GM23338 (cell line): ENCODE results near the gene CEBPE. TPM values are rescaled to one million over a fixed set of nuclear protein-coding genes. Genes with fewer than 3 reads are reported as not detected.

Experiments used
- ATAC-seq: fragments of 200-7000 bp; cut with Tn5 transposase; 3 replicates; pipeline ENCODE4 v1.9.1; 2020
- DNase-seq: peaks from one replicate; pipeline ENCODE4 v3.0.0-alpha.2; 2015; ENCODE audit warnings: low spot score
- H2AFZ ChIP-seq: fragments of 200-600 bp; sonication (generic); 2 replicates; pipeline ENCODE4 v1.8.0; 2016; ENCODE audit warnings: antibody characterized with exemption, mild to moderate bottlenecking, moderate library complexity
- H3F3A ChIP-seq: fragments of 200-600 bp; sonication (generic); replicated peaks from 2 replicates; pipeline ENCODE4 v1.8.0; 2017; ENCODE audit warnings: antibody characterized with exemption, mixed run types, low read depth
- H3K27ac ChIP-seq: fragments of 200-600 bp; sonication (generic); 2 replicates; pipeline ENCODE4 v1.6.1; 2016; ENCODE audit warnings: low read depth
- H3K27me3 ChIP-seq: fragments of 200-600 bp; sonication (generic); 2 replicates; pipeline ENCODE4 v1.8.0; 2016; ENCODE audit warnings: mild to moderate bottlenecking, mixed run types, moderate library complexity; ENCODE audit not compliant: insufficient read depth
- H3K36me3 ChIP-seq: fragments of 200-600 bp; sonication (generic); 2 replicates; pipeline ENCODE4 v1.8.0; 2016; ENCODE audit warnings: mild to moderate bottlenecking; ENCODE audit not compliant: insufficient read depth
- H3K4me1 ChIP-seq: fragments of 200-600 bp; sonication (generic); 2 replicates; pipeline ENCODE4 v1.8.0; 2016; ENCODE audit warnings: mild to moderate bottlenecking, moderate library complexity; ENCODE audit not compliant: insufficient read depth
- H3K4me2 ChIP-seq: fragments of 200-600 bp; sonication (generic); 2 replicates; pipeline ENCODE4 v1.7.1; 2017; ENCODE audit warnings: mixed run types
- H3K4me3 ChIP-seq: fragments of 200-600 bp; sonication (generic); 2 replicates; pipeline ENCODE4 v1.6.1; 2016; ENCODE audit warnings: mixed run types
- H3K79me2 ChIP-seq: fragments of 200-600 bp; sonication (generic); replicated peaks from 2 replicates; pipeline ENCODE4 v1.8.0; 2017; ENCODE audit warnings: mild to moderate bottlenecking; ENCODE audit not compliant: insufficient read depth
- H3K9me2 ChIP-seq: fragments of 200-600 bp; sonication (generic); 2 replicates; pipeline ENCODE4 v1.8.0; 2017; ENCODE audit not compliant: insufficient read depth
- H4K20me1 ChIP-seq: fragments of 200-600 bp; sonication (generic); replicated peaks from 2 replicates; pipeline ENCODE4 v1.8.0; 2017; ENCODE audit warnings: mild to moderate bottlenecking; ENCODE audit not compliant: insufficient read depth
- H3K27ac Mint-ChIP-seq: 2 replicates; pipeline ENCODE4 v1.8.0; 2020; ENCODE audit warnings: inconsistent platforms, mild to moderate bottlenecking, moderate library complexity, mixed read lengths
- H3K27me3 Mint-ChIP-seq: 3 replicates; pipeline ENCODE4 v1.8.0; 2022; ENCODE audit warnings: low read depth, mild to moderate bottlenecking, moderate library complexity, mixed read lengths, inconsistent platforms; ENCODE audit not compliant: insufficient read depth, poor library complexity
- H3K36me3 Mint-ChIP-seq: 3 replicates; pipeline ENCODE4 v1.8.0; 2021; ENCODE audit warnings: low read depth, mild to moderate bottlenecking, inconsistent platforms, moderate library complexity, mixed read lengths
- H3K4me1 Mint-ChIP-seq: 3 replicates; pipeline ENCODE4 v1.8.0; 2020; ENCODE audit warnings: mild to moderate bottlenecking, inconsistent platforms, mixed read lengths
- H3K4me3 Mint-ChIP-seq: 3 replicates; pipeline ENCODE4 v1.8.0; 2021; ENCODE audit warnings: moderate library complexity, mild to moderate bottlenecking, inconsistent platforms, mixed read lengths
- H3K9me3 Mint-ChIP-seq: 3 replicates; pipeline ENCODE4 v1.8.0; 2020; ENCODE audit warnings: moderate library complexity, mild to moderate bottlenecking, inconsistent platforms, mixed read lengths
- CREB1 ChIP-seq: fragments of 250-450 bp; sonication (Bioruptor Pico); IDR thresholded peaks from 2 replicates; pipeline ENCODE4 v1.5.0; 2020; ENCODE audit warnings: low read depth, mild to moderate bottlenecking, moderate library complexity
- EZH2 ChIP-seq: fragments of 200-600 bp; sonication (generic); IDR thresholded peaks from one replicate; pipeline ENCODE4 v1.8.0; 2017; ENCODE audit warnings: antibody characterized with exemption, mild to moderate bottlenecking, low read depth; ENCODE audit not compliant: unreplicated experiment
- EZH2phosphoT487 ChIP-seq: fragments of 200-600 bp; sonication (generic); IDR thresholded peaks from one replicate; pipeline ENCODE4 v1.8.1; 2018; ENCODE audit warnings: antibody characterized with exemption; ENCODE audit not compliant: unreplicated experiment
- JUNB ChIP-seq: IDR thresholded peaks from one replicate; pipeline ENCODE4 v1.6.1; 2016; ENCODE audit warnings: antibody characterized with exemption; ENCODE audit not compliant: unreplicated experiment
- NANOG ChIP-seq: IDR thresholded peaks from 2 replicates; pipeline ENCODE4 v1.6.1; 2016; ENCODE audit warnings: antibody characterized with exemption, borderline replicate concordance
- POLR2AphosphoS5 ChIP-seq: IDR thresholded peaks from 2 replicates; pipeline ENCODE4 v1.6.1; 2016; ENCODE audit warnings: antibody characterized with exemption, low read depth
- STAT1 ChIP-seq: IDR thresholded peaks from one replicate; pipeline ENCODE4 v1.6.1; 2016; ENCODE audit warnings: antibody characterized with exemption; ENCODE audit not compliant: unreplicated experiment
- ZNF114 ChIP-seq: fragments of 250-450 bp; sonication (Bioruptor Pico); IDR thresholded peaks from 2 replicates; pipeline ENCODE4 v1.5.0; 2020; ENCODE audit warnings: mild to moderate bottlenecking, moderate library complexity
- ZNF331 ChIP-seq: fragments of 250-450 bp; sonication (Bioruptor Pico); IDR thresholded peaks from 2 replicates; pipeline ENCODE4 v1.5.0; 2020; ENCODE audit warnings: low read depth, mild to moderate bottlenecking, moderate library complexity
- polyA plus RNA-seq: library from polyadenylated mRNA; unstranded; fragments of >200 nt; fragmentation: Nextera tagmentation; extraction: Ambion mirVana; gene quantifications from 2 replicates; pipeline ENCODE4 v1.2.1, GENCODE V29; 2016
- total RNA-seq: library from RNA; depleted of rRNA; stranded (reverse); fragments of >200 nt; shearing (Covaris generic); gene quantifications from 2 replicates; pipeline ENCODE4 v1.2.3, GENCODE V29; 2014
- TF ChIP-seq, protein P1 (sequence below), 2 experiments: fragments of 200-600 bp in 1 of 2; sonication (generic) in 1 of 2; conservative IDR thresholded peaks; 2 replicates each; pipeline versions ENCODE4 v1.5.1 to v1.6.1; 2016 to 2017; ENCODE audit warnings: antibody characterized with exemption in 2 of 2, low read depth in 2 of 2, mild to moderate bottlenecking in 2 of 2, moderate library complexity in 1 of 2
- TF ChIP-seq, protein P2 (sequence below): IDR thresholded peaks from one replicate; pipeline ENCODE4 v1.6.1; 2018; ENCODE audit warnings: antibody characterized with exemption; ENCODE audit not compliant: unreplicated experiment
- TF ChIP-seq, protein P3 (sequence below): fragments of 250-450 bp; sonication (Bioruptor Pico); IDR thresholded peaks from 2 replicates; pipeline ENCODE4 v1.5.0; 2020; ENCODE audit warnings: mild to moderate bottlenecking, moderate library complexity
- TF ChIP-seq, protein P4 (sequence below): IDR thresholded peaks from 2 replicates; pipeline ENCODE4 v1.6.1; 2016; ENCODE audit warnings: antibody characterized with exemption

CEBPE gene
- total and polyA plus RNA-seq, 2 experiments from 2014 or later, result not detected

DNA sequence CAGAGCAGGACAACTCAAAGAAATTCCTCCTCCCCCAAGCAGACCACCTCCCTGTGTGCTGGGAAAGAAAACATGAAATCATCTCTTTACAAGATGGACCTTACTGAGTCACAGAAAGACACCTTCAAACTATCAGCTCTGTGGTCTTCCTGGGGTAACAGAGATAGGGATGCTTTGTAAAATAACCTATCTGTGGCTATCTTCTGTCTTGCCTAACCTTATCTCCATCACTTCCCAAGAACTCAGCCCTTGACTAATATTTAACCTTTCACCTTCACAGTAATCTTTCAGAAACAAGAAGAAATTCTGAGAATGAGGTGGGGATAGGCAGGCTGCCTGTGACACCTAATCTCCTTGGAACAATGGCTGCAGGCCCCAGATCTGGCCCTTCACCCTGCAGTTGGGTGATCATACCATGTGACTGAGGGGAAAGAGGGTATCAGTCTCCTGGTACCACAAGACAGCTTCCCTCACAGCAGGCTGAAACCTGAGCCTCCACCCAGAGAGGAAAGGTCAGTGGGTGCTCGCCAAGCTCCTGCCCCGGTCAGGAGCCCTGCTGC is 27.4 kb upstream of the CEBPE start (continued):
- TF ChIP-seq, protein P1, sequence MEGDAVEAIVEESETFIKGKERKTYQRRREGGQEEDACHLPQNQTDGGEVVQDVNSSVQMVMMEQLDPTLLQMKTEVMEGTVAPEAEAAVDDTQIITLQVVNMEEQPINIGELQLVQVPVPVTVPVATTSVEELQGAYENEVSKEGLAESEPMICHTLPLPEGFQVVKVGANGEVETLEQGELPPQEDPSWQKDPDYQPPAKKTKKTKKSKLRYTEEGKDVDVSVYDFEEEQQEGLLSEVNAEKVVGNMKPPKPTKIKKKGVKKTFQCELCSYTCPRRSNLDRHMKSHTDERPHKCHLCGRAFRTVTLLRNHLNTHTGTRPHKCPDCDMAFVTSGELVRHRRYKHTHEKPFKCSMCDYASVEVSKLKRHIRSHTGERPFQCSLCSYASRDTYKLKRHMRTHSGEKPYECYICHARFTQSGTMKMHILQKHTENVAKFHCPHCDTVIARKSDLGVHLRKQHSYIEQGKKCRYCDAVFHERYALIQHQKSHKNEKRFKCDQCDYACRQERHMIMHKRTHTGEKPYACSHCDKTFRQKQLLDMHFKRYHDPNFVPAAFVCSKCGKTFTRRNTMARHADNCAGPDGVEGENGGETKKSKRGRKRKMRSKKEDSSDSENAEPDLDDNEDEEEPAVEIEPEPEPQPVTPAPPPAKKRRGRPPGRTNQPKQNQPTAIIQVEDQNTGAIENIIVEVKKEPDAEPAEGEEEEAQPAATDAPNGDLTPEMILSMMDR (conservative IDR thresholded peaks at IDR 0.05; ENCODE audit: low read depth in 2 of 2), result no peak
- TF ChIP-seq ZNF331 (CRISPR knock-in tag) (no peak), NANOG (no peak), POLR2AphosphoS5 (no peak), CREB1 (CRISPR knock-in tag) (no peak), EZH2 (no peak), JUNB (no peak), ZNF114 (CRISPR knock-in tag) (no peak), STAT1 (no peak), EZH2phosphoT487 (no peak)
- TF ChIP-seq, protein P2, sequence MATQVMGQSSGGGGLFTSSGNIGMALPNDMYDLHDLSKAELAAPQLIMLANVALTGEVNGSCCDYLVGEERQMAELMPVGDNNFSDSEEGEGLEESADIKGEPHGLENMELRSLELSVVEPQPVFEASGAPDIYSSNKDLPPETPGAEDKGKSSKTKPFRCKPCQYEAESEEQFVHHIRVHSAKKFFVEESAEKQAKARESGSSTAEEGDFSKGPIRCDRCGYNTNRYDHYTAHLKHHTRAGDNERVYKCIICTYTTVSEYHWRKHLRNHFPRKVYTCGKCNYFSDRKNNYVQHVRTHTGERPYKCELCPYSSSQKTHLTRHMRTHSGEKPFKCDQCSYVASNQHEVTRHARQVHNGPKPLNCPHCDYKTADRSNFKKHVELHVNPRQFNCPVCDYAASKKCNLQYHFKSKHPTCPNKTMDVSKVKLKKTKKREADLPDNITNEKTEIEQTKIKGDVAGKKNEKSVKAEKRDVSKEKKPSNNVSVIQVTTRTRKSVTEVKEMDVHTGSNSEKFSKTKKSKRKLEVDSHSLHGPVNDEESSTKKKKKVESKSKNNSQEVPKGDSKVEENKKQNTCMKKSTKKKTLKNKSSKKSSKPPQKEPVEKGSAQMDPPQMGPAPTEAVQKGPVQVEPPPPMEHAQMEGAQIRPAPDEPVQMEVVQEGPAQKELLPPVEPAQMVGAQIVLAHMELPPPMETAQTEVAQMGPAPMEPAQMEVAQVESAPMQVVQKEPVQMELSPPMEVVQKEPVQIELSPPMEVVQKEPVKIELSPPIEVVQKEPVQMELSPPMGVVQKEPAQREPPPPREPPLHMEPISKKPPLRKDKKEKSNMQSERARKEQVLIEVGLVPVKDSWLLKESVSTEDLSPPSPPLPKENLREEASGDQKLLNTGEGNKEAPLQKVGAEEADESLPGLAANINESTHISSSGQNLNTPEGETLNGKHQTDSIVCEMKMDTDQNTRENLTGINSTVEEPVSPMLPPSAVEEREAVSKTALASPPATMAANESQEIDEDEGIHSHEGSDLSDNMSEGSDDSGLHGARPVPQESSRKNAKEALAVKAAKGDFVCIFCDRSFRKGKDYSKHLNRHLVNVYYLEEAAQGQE, result no peak

DNA sequence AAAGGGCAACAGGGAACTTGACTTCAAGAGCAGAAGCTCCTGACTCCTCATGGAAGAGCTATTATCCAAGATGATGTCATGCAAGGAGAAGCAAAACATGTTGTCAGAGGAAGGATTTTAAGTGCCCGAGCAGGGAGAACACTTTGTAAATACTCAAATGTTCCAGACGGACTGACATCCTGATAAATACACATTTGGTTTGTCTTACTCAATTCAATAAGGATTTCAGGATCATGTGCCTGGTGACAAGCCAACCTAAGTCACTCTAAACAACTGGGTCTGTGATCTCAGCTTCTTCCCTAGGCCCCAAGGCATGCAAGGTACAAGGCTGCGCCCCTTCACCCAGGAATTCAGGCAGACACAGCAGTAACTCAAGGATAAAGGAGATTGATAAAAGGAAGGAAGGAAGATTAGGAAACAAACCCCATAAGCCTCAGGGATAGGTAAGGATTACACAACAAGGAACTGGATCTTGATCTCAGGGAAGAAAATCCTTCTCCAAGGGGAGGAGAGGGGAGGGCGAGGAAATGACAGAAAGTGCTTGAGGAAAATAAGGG is 26.8 kb upstream of the CEBPE start:
- Histone ChIP-seq H3K4me3 (no peak overlapping the region), H3F3A (0 out of 2 replicates have a peak, but pooled peaks cover 3% of the 10 kb centered on the region), H3K27ac (no peak overlapping the region), H3K36me3 (peaks cover 29% of the 10 kb centered on the region), H3K27me3 (no peaks in the 10 kb centered on the region), H3K4me2 (no peak overlapping the region), H2AFZ (no peak overlapping the region), H3K79me2 (no peaks in the 10 kb centered on the region), H3K9me2 (peaks cover 6% of the 10 kb centered on the region; the same call in 1 of the 2 replicates), H4K20me1 (peaks cover 5% of the 10 kb centered on the region; the same call in 1 of the 2 replicates), H3K4me1 (no peaks in the 10 kb centered on the region)
- H3K9me3 Mint-ChIP-seq, result no peaks in the 10 kb centered on the region; the same call in 2 of the 3 replicates
- H3K4me1 Mint-ChIP-seq, result peaks cover 7% of the 10 kb centered on the region
- peak overlapping the region; percentile 14; the same call in 1 of the 2 replicates for H3K27ac Mint-ChIP-seq
- peaks cover 2% of the 10 kb centered on the region for H3K27me3 Mint-ChIP-seq
- no peak for DNase-seq
- ATAC-seq, result no peak
- H3K36me3 Mint-ChIP-seq, result peaks cover 61% of the 10 kb centered on the region
- H3K4me3 Mint-ChIP-seq, result no peak overlapping the region
- TF ChIP-seq, protein P3, sequence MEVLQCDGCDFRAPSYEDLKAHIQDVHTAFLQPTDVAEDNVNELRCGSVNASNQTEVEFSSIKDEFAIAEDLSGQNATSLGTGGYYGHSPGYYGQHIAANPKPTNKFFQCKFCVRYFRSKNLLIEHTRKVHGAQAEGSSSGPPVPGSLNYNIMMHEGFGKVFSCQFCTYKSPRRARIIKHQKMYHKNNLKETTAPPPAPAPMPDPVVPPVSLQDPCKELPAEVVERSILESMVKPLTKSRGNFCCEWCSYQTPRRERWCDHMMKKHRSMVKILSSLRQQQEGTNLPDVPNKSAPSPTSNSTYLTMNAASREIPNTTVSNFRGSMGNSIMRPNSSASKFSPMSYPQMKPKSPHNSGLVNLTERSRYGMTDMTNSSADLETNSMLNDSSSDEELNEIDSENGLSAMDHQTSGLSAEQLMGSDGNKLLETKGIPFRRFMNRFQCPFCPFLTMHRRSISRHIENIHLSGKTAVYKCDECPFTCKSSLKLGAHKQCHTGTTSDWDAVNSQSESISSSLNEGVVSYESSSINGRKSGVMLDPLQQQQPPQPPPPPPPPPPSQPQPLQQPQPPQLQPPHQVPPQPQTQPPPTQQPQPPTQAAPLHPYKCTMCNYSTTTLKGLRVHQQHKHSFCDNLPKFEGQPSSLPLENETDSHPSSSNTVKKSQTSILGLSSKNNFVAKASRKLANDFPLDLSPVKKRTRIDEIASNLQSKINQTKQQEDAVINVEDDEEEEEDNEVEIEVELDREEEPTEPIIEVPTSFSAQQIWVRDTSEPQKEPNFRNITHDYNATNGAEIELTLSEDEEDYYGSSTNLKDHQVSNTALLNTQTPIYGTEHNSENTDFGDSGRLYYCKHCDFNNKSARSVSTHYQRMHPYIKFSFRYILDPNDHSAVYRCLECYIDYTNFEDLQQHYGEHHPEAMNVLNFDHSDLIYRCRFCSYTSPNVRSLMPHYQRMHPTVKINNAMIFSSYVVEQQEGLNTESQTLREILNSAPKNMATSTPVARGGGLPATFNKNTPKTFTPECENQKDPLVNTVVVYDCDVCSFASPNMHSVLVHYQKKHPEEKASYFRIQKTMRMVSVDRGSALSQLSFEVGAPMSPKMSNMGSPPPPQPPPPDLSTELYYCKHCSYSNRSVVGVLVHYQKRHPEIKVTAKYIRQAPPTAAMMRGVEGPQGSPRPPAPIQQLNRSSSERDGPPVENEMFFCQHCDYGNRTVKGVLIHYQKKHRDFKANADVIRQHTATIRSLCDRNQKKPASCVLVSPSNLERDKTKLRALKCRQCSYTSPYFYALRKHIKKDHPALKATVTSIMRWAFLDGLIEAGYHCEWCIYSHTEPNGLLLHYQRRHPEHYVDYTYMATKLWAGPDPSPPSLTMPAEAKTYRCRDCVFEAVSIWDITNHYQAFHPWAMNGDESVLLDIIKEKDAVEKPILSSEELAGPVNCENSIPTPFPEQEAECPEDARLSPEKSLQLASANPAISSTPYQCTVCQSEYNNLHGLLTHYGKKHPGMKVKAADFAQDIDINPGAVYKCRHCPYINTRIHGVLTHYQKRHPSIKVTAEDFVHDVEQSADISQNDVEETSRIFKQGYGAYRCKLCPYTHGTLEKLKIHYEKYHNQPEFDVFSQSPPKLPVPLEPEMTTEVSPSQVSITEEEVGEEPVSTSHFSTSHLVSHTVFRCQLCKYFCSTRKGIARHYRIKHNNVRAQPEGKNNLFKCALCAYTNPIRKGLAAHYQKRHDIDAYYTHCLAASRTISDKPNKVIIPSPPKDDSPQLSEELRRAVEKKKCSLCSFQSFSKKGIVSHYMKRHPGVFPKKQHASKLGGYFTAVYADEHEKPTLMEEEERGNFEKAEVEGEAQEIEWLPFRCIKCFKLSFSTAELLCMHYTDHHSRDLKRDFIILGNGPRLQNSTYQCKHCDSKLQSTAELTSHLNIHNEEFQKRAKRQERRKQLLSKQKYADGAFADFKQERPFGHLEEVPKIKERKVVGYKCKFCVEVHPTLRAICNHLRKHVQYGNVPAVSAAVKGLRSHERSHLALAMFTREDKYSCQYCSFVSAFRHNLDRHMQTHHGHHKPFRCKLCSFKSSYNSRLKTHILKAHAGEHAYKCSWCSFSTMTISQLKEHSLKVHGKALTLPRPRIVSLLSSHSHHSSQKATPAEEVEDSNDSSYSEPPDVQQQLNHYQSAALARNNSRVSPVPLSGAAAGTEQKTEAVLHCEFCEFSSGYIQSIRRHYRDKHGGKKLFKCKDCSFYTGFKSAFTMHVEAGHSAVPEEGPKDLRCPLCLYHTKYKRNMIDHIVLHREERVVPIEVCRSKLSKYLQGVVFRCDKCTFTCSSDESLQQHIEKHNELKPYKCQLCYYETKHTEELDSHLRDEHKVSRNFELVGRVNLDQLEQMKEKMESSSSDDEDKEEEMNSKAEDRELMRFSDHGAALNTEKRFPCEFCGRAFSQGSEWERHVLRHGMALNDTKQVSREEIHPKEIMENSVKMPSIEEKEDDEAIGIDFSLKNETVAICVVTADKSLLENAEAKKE (CRISPR knock-in tag), result no peak
- no peak for TF ChIP-seq EZH2phosphoT487
- TF ChIP-seq, protein P4, sequence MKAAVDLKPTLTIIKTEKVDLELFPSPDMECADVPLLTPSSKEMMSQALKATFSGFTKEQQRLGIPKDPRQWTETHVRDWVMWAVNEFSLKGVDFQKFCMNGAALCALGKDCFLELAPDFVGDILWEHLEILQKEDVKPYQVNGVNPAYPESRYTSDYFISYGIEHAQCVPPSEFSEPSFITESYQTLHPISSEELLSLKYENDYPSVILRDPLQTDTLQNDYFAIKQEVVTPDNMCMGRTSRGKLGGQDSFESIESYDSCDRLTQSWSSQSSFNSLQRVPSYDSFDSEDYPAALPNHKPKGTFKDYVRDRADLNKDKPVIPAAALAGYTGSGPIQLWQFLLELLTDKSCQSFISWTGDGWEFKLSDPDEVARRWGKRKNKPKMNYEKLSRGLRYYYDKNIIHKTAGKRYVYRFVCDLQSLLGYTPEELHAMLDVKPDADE, result no peak
